Adrenal gland (tissue), 5 donors: Measurements from ENCODE around the gene CX3CR1.

Experiments used
- CTCF ChIP-seq, 6 experiments: fragments of 450-650 bp in 4 of 6; fragments of 200-600 bp in 2 of 6; sonication (generic) in 1 of 6; IDR thresholded peaks; 1 replicate in 5 of 6; 2 replicates in 1 of 6; pipeline versions ENCODE4 v1.5.1 to v1.8.0; 2016 to 2021; ENCODE audit warnings: antibody characterized with exemption in 6 of 6, mild to moderate bottlenecking in 2 of 6, moderate library complexity in 1 of 6
- POLR2A ChIP-seq, 2 donors: fragments of 450-650 bp; IDR thresholded peaks; one replicate each; pipeline ENCODE4 v1.6.1; 2017; ENCODE audit warnings: antibody characterized with exemption in 2 of 2, mild to moderate bottlenecking in 2 of 2, moderate library complexity in 1 of 2
- donor health status: DM: no; HTN: no; CAD: no.

GRCh38 chr3:39299279-39299678 lies 19.4 kb upstream of the CX3CR1 start:
- TF ChIP-seq CTCF (IDR thresholded peaks at IDR 0.05) (no peak), POLR2A (IDR thresholded peaks at IDR 0.05) (no peak)
